Panc1 (cell line): Measurements from ENCODE around the gene SSPN. TPM values are rescaled to one million over a fixed set of nuclear protein-coding genes. Genes with fewer than 3 reads are reported as not detected.
A peak's percentile ranks its signal among the peaks of the same experiment; 100 is the strongest.

Experiments
- ATAC-seq: fragments of 200-7000 bp; cut with Tn5 transposase; 2 replicates; pipeline ENCODE4 v1.9.1; 2020; ENCODE audit warnings: mild to moderate bottlenecking, moderate library complexity
- BruUV-seq: library from RNA; stranded (reverse); fragments of 400-500 nt; replicated peaks from 2 replicates; lab custom pipeline; 2021; lab: Mats Ljungman, UMichigan
- CTCF ChIA-PET: fragments of 300-600 bp; sonication (Branson Sonifier 250); formaldehyde crosslinking; loops from one replicate; lab custom pipeline; 2022; ENCODE audit warnings: antibody characterized with exemption; lab: Charles Lee
- POLR2A ChIA-PET: fragments of 300-600 bp; sonication (Branson Sonifier 250); formaldehyde crosslinking; loops from one replicate; lab custom pipeline; 2022; ENCODE audit warnings: antibody characterized with exemption; lab: Charles Lee
- DNase-seq: peaks from one replicate; pipeline ENCODE4 v3.0.0-alpha.2; 2010; ENCODE audit warnings: low read depth, low spot score
- H3K27ac ChIP-seq: 2 replicates; pipeline ENCODE4 v1.5.1; 2011; ENCODE audit warnings: mild to moderate bottlenecking, low read length, inconsistent platforms
- H3K27me3 ChIP-seq: fragments of 200-500 bp; sonication (Bioruptor generic); 2 replicates; pipeline ENCODE4 v1.6.0; 2014; ENCODE audit warnings: low read length, inconsistent platforms; ENCODE audit not compliant: control insufficient read depth, insufficient read depth
- H3K36me3 ChIP-seq: fragments of 200-500 bp; sonication (Bioruptor generic); 2 replicates; pipeline ENCODE4 v1.5.1; 2014; ENCODE audit warnings: inconsistent platforms, mild to moderate bottlenecking, low read length, moderate library complexity; ENCODE audit not compliant: control insufficient read depth, insufficient read depth
- H3K4me1 ChIP-seq: 2 replicates; pipeline ENCODE4 v1.5.1; 2011; ENCODE audit warnings: inconsistent platforms, mild to moderate bottlenecking, low read length, moderate library complexity; ENCODE audit not compliant: control insufficient read depth, insufficient read depth
- H3K4me3 ChIP-seq, 2 experiments: 2 replicates each; pipeline ENCODE4 v1.5.1; 2011 to 2012; ENCODE audit warnings: low read depth in 2 of 2, low read length in 2 of 2, mild to moderate bottlenecking in 2 of 2, inconsistent platforms in 1 of 2, moderate library complexity in 1 of 2
- H3K9me3 ChIP-seq: fragments of 200-500 bp; sonication (Bioruptor generic); 2 replicates; pipeline ENCODE4 v1.5.1; 2014; ENCODE audit warnings: low read depth, mild to moderate bottlenecking, inconsistent platforms, low read length, moderate library complexity; ENCODE audit not compliant: control insufficient read depth, insufficient read depth
- POLR2AphosphoS5 ChIP-seq: IDR thresholded peaks from 2 replicates; pipeline ENCODE4 v1.6.1; 2012; ENCODE audit warnings: mild to moderate bottlenecking, low read depth, low read length, moderate library complexity
- SIN3A ChIP-seq: IDR thresholded peaks from 2 replicates; pipeline ENCODE4 v1.6.1; 2012; ENCODE audit warnings: low read depth, mild to moderate bottlenecking, low read length, moderate library complexity, borderline replicate concordance; ENCODE audit not compliant: insufficient read depth
- TCF7L2 ChIP-seq: IDR thresholded peaks from 2 replicates; pipeline ENCODE4 v1.6.1; 2011; ENCODE audit warnings: mild to moderate bottlenecking, low read depth, low read length, inconsistent platforms
- in situ Hi-C: cut with HindIII; loops from 2 replicates; pipeline ENCODE4 v1.10.0; 2016; ENCODE audit warnings: low sequenced_read_pairs, low pct_unique_long_range_greater_than_20kb
- intact Hi-C: fragments of 100-400 bp; cut with micrococcal nuclease; formaldehyde crosslinking; loops from one replicate; pipeline ENCODE4 v1.10.0; 2022; ENCODE audit not compliant: unreplicated experiment
- total RNA-seq: library from RNA; stranded (reverse); gene quantifications from one replicate; pipeline ENCODE4 v1.2.1, GENCODE V29; 2021; ENCODE audit not compliant: unreplicated experiment
- TF ChIP-seq, protein P1 (sequence below): fragments of 450-650 bp; IDR thresholded peaks from 2 replicates; pipeline ENCODE4 v1.5.1; 2017; ENCODE audit warnings: mild to moderate bottlenecking
- TF ChIP-seq, protein P2 (sequence below), 2 experiments: IDR thresholded peaks; 2 replicates each; pipeline ENCODE4 v1.6.1; 2011 to 2012; ENCODE audit warnings: low read depth in 2 of 2, control low read depth in 1 of 2, low read length in 1 of 2, mild to moderate bottlenecking in 1 of 2, moderate library complexity in 1 of 2; ENCODE audit not compliant: insufficient read depth in 1 of 2

Gene SSPN
- total RNA-seq, 1 experiment from 2014 or later = 23.4 TPM

DNA sequence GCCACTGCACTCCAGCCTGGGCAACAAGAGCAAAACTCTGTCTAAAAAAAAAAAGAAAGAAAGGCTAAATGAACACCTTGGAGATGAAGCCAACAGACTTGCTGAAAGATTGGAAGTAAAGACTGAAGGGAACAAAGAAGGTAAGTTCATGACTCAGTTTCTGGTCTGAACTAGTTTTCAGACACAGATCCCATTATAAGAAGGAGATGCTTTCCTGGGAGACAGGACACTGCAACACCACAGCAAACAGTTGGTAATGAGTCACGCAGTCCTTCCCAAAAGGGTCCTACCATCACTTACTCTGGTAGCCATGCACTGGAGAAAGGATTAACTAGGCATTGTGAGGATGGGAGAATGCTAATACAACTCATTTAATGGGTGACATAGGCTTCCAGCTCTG, 97.2 kb downstream of the SSPN start:
- no TSS peak for BruUV-seq
- ChIA-PET CTCF (no interaction called here), POLR2A (no interaction called here)
- no peaks in the 10 kb centered on the region for H3K9me3 ChIP-seq
- in situ Hi-C loops = no loop called here
- H3K4me3 ChIP-seq = no peak overlapping the region
- peak overlapping the region; percentile 5; the same call in 1 of the 2 replicates for H3K27ac ChIP-seq
- ATAC-seq (no peak), DNase-seq (no peak)
- intact Hi-C loops = no loop called here
- no peaks in the 10 kb centered on the region for H3K36me3 ChIP-seq
- no peaks in the 10 kb centered on the region for H3K27me3 ChIP-seq
- TF ChIP-seq SIN3A (no peak), POLR2AphosphoS5 (no peak), TCF7L2 (no peak)
- TF ChIP-seq, protein P1, sequence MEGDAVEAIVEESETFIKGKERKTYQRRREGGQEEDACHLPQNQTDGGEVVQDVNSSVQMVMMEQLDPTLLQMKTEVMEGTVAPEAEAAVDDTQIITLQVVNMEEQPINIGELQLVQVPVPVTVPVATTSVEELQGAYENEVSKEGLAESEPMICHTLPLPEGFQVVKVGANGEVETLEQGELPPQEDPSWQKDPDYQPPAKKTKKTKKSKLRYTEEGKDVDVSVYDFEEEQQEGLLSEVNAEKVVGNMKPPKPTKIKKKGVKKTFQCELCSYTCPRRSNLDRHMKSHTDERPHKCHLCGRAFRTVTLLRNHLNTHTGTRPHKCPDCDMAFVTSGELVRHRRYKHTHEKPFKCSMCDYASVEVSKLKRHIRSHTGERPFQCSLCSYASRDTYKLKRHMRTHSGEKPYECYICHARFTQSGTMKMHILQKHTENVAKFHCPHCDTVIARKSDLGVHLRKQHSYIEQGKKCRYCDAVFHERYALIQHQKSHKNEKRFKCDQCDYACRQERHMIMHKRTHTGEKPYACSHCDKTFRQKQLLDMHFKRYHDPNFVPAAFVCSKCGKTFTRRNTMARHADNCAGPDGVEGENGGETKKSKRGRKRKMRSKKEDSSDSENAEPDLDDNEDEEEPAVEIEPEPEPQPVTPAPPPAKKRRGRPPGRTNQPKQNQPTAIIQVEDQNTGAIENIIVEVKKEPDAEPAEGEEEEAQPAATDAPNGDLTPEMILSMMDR = no peak
- TF ChIP-seq, protein P2, sequence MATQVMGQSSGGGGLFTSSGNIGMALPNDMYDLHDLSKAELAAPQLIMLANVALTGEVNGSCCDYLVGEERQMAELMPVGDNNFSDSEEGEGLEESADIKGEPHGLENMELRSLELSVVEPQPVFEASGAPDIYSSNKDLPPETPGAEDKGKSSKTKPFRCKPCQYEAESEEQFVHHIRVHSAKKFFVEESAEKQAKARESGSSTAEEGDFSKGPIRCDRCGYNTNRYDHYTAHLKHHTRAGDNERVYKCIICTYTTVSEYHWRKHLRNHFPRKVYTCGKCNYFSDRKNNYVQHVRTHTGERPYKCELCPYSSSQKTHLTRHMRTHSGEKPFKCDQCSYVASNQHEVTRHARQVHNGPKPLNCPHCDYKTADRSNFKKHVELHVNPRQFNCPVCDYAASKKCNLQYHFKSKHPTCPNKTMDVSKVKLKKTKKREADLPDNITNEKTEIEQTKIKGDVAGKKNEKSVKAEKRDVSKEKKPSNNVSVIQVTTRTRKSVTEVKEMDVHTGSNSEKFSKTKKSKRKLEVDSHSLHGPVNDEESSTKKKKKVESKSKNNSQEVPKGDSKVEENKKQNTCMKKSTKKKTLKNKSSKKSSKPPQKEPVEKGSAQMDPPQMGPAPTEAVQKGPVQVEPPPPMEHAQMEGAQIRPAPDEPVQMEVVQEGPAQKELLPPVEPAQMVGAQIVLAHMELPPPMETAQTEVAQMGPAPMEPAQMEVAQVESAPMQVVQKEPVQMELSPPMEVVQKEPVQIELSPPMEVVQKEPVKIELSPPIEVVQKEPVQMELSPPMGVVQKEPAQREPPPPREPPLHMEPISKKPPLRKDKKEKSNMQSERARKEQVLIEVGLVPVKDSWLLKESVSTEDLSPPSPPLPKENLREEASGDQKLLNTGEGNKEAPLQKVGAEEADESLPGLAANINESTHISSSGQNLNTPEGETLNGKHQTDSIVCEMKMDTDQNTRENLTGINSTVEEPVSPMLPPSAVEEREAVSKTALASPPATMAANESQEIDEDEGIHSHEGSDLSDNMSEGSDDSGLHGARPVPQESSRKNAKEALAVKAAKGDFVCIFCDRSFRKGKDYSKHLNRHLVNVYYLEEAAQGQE (IDR thresholded peaks at IDR 0.05; ENCODE audit: insufficient read depth in 1 of 2, low read depth in 2 of 2, low read length in 1 of 2) = no peak
- no peaks in the 10 kb centered on the region for H3K4me1 ChIP-seq

DNA sequence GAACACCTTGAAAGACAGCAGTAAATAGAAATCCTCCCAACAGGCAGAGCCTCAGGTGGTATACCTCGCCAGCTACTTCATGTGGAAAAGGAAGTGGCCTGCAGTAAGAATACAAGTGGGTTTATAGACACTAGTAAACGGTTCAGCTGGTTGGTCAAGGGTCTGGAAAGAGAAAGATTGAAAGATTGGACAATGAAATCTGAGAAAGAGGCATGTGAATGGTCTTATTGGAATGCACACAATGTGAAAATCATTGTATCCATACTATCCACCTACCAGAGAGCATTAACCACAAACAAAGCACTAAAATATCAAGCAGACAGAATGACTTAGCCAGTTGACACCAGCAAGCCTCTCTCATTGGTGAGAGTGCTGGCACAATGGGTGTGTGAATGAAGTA, 98.2 kb downstream of the SSPN start:
- Histone ChIP-seq H3K9me3 (no peaks in the 10 kb centered on the region), H3K4me3 (no peak overlapping the region), H3K27ac (peak overlapping the region; percentile 5; the same call in 1 of the 2 replicates), H3K27me3 (no peaks in the 10 kb centered on the region), H3K36me3 (no peaks in the 10 kb centered on the region), H3K4me1 (peaks cover 3% of the 10 kb centered on the region)
- ChIA-PET POLR2A (no interaction called here), CTCF (no interaction called here)
- TF ChIP-seq, protein P2 (IDR thresholded peaks at IDR 0.05; ENCODE audit: insufficient read depth in 1 of 2, low read depth in 2 of 2, low read length in 1 of 2) = no peak
- TF ChIP-seq SIN3A (no peak), POLR2AphosphoS5 (no peak), TCF7L2 (no peak)
- TF ChIP-seq, protein P1 = no peak
- no peak for DNase-seq
- in situ Hi-C loops = no loop called here
- BruUV-seq = no TSS peak
- intact Hi-C loops = no loop called here
- ATAC-seq = no peak
